Measurements from ENCODE around the gene OTUB1. TPM values are rescaled to one million over a fixed set of nuclear protein-coding genes. Genes with fewer than 3 reads are reported as not detected.
"Not testable (repeated sequence)": the region's sequence is repeated elsewhere in the genome, so short reads cannot be mapped to it uniquely, and the experiment has no call there.

The OTUB1 gene
- total and polyA plus RNA-seq, 2 donors from 2014 or later, result 69.0 to 118 TPM

DNA sequence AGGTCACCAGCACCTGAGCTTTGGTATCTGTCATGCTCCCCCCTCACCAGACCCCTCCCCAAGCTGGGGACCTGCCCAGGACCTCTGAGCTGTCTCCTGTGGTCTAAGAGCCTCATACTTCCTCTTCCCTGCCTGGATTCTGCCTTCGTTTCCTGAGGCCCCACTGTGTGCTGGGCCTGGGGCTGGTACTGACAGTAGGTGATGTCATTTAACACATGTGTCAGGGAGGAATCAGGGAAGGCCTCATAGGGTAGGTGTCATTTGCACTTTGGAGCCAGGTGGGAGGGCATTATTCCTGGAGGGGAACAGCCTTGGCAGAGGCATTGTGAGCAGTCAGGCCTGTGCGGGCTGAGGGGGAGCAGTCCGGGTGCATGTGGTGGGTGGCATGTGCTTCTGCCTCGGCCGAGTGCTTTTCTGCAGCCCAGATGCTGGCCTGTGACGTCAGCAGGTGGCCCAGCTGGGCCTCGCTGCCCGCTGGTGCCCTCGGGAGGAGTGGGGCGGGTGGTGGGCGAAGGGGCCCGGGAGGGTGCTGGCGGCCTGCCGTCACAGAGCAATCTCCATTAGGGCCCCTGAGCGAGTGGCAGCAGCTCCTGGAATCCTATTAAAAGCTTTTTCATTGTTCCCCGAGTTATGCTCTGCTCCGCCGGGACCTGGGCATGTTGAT lies 58.6 kb downstream of the OTUB1 start:
- no peaks in the 10 kb centered on the region for H3K36me3 ChIP-seq (ENCODE audit: control insufficient read depth in 2 of 3, insufficient read depth in 3 of 3, low read length in 3 of 3)
- DNase-seq (peak in 4 of 5 donors; percentile 86 to 91 (median 88)), FAIRE-seq (no peak)
- peak overlapping the region in 1 of 3 donors; percentile 16 for H3K9ac ChIP-seq (ENCODE audit: low read length in 3 of 3)
- peaks cover 2 to 6% (median 4%) of the 10 kb centered on the region in 3 donors for H3K4me1 ChIP-seq (ENCODE audit: control insufficient read depth in 2 of 3, insufficient read depth in 2 of 3, low read depth in 1 of 3, low read length in 3 of 3)
- no peaks in the 10 kb centered on the region for H3K27me3 ChIP-seq (ENCODE audit: control insufficient read depth, insufficient read depth, low read length)
- H3K9me3 ChIP-seq (ENCODE audit: control insufficient read depth in 2 of 3, insufficient read depth in 1 of 3, low read length in 3 of 3), result no peaks in the 10 kb centered on the region
- no peak overlapping the region for H3K4me3 ChIP-seq (ENCODE audit: low read length in 3 of 3)
- intact Hi-C loops (cut with DNase I), result no loop called here
- peak overlapping the region; percentile 26 to 29 for H3K27ac ChIP-seq (ENCODE audit: low read depth in 2 of 2, low read length in 2 of 2)
- no peak for TF ChIP-seq CTCF (IDR thresholded peaks at IDR 0.05; ENCODE audit: borderline replicate concordance, extremely low read depth, insufficient read depth)

- intact Hi-C loops (cut with DNase I), result no loop called here
- TF ChIP-seq CTCF (IDR thresholded peaks at IDR 0.05; ENCODE audit: borderline replicate concordance, extremely low read depth, insufficient read depth), result no peak
- Histone ChIP-seq H3K27me3 (ENCODE audit: control insufficient read depth, insufficient read depth, low read length) (no peaks in the 10 kb centered on the region), H3K4me3 (ENCODE audit: low read length in 3 of 3) (no peak overlapping the region), H3K9me3 (ENCODE audit: control insufficient read depth in 2 of 3, insufficient read depth in 1 of 3, low read length in 3 of 3) (no peaks in the 10 kb centered on the region), H3K4me1 (ENCODE audit: control insufficient read depth in 2 of 3, insufficient read depth in 2 of 3, low read depth in 1 of 3, low read length in 3 of 3) (peaks cover 2 to 6% (median 4%) of the 10 kb centered on the region in 3 donors), H3K9ac (ENCODE audit: low read length in 3 of 3) (no peak overlapping the region), H3K27ac (ENCODE audit: low read depth in 2 of 2, low read length in 2 of 2) (peak overlapping the region in 1 of 2 donors; percentile 26), H3K36me3 (ENCODE audit: control insufficient read depth in 2 of 3, insufficient read depth in 3 of 3, low read length in 3 of 3) (no peaks in the 10 kb centered on the region)
- no peak for FAIRE-seq
- no peak for DNase-seq
Observed at GRCh38 chr11:64045700-64046099, 59.5 kb downstream of the OTUB1 start.

DNA sequence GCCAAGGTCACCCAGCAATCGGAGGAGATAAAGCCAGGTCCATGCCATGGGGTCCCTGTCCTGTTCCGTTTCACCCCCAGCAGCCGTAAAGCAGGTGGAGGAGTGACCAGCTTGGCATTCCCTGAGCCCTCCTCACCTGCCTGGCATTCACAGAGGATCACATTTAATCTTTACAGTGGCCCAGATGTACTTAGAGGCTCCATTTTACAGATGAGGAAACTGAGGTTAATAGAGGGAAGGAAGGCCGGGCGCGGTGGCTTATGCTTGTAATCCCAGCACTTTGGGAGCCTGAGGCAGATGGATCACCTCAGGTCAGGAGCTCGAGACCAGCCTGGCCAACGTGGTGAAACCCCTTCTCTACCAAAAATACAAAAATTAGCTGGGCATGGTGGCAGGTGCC lies 61.1 kb downstream of the OTUB1 start:
- H3K4me1 ChIP-seq (ENCODE audit: control insufficient read depth in 2 of 3, insufficient read depth in 2 of 3, low read depth in 1 of 3, low read length in 3 of 3); H3K27me3 ChIP-seq (ENCODE audit: control insufficient read depth, insufficient read depth, low read length); intact Hi-C loops (cut with DNase I); H3K9ac ChIP-seq (ENCODE audit: low read length in 3 of 3); DNase-seq; H3K36me3 ChIP-seq (ENCODE audit: control insufficient read depth in 2 of 3, insufficient read depth in 3 of 3, low read length in 3 of 3); H3K4me3 ChIP-seq (ENCODE audit: low read length in 3 of 3); H3K27ac ChIP-seq (ENCODE audit: low read depth in 2 of 2, low read length in 2 of 2); H3K9me3 ChIP-seq (ENCODE audit: control insufficient read depth in 2 of 3, insufficient read depth in 1 of 3, low read length in 3 of 3); FAIRE-seq: not testable (repeated sequence)

Other genes starting within 250 kb of the OTUB1 start
- 14.4 TPM for gene ZFTA, start 217.7 kb upstream of the OTUB1 start, total RNA-seq
- gene ZFTA, start 217.7 kb upstream of the OTUB1 start, polyA plus RNA-seq (ENCODE audit: insufficient read depth, low read depth, low replicate concordance), result 10.8 TPM
- 10.9 TPM for gene SPINDOC, start 173.0 kb upstream of the OTUB1 start, total RNA-seq
- gene SPINDOC, start 173.0 kb upstream of the OTUB1 start, polyA plus RNA-seq (ENCODE audit: insufficient read depth, low read depth, low replicate concordance), result 14.2 TPM
- gene MARK2, start 147.3 kb upstream of the OTUB1 start, total RNA-seq, result 42.6 TPM
- gene MARK2, start 147.3 kb upstream of the OTUB1 start, polyA plus RNA-seq (ENCODE audit: insufficient read depth, low read depth, low replicate concordance), result 11.7 TPM
- 0.76 TPM for gene RCOR2, start 69.3 kb upstream of the OTUB1 start, total RNA-seq
- 0.86 TPM for gene RCOR2, start 69.3 kb upstream of the OTUB1 start, polyA plus RNA-seq (ENCODE audit: insufficient read depth, low read depth, low replicate concordance)
- gene NAA40, start 47.4 kb upstream of the OTUB1 start, total RNA-seq, result 27.2 TPM
- gene NAA40, start 47.4 kb upstream of the OTUB1 start, polyA plus RNA-seq (ENCODE audit: insufficient read depth, low read depth, low replicate concordance), result 11.8 TPM
- gene COX8A, start 11.8 kb upstream of the OTUB1 start, total RNA-seq, result 320 TPM
- 2,092 TPM for gene COX8A, start 11.8 kb upstream of the OTUB1 start, polyA plus RNA-seq (ENCODE audit: insufficient read depth, low read depth, low replicate concordance)
- gene FLRT1, start 49.5 kb downstream of the OTUB1 start, total RNA-seq, result 0.66 TPM
- gene FLRT1, start 49.5 kb downstream of the OTUB1 start, polyA plus RNA-seq (ENCODE audit: insufficient read depth, low read depth, low replicate concordance), result 1.5 TPM
- gene MACROD1, start 179.7 kb downstream of the OTUB1 start, total RNA-seq, result 27.8 TPM
- gene MACROD1, start 179.7 kb downstream of the OTUB1 start, polyA plus RNA-seq (ENCODE audit: insufficient read depth, low read depth, low replicate concordance), result 176 TPM
- gene STIP1, start 199.7 kb downstream of the OTUB1 start, total RNA-seq, result 81.2 TPM
- 86.0 TPM for gene STIP1, start 199.7 kb downstream of the OTUB1 start, polyA plus RNA-seq (ENCODE audit: insufficient read depth, low read depth, low replicate concordance)
- 36.3 TPM for gene FERMT3, start 220.3 kb downstream of the OTUB1 start, total RNA-seq
- gene FERMT3, start 220.3 kb downstream of the OTUB1 start, polyA plus RNA-seq (ENCODE audit: insufficient read depth, low read depth, low replicate concordance), result 11.8 TPM
- gene TRPT1, start 239.7 kb downstream of the OTUB1 start, total RNA-seq, result 39.2 TPM
- 103 TPM for gene TRPT1, start 239.7 kb downstream of the OTUB1 start, polyA plus RNA-seq (ENCODE audit: insufficient read depth, low read depth, low replicate concordance)
- 64.5 TPM for gene NUDT22, start 239.8 kb downstream of the OTUB1 start, total RNA-seq
- 150 TPM for gene NUDT22, start 239.8 kb downstream of the OTUB1 start, polyA plus RNA-seq (ENCODE audit: insufficient read depth, low read depth, low replicate concordance)
- gene DNAJC4, start 244.1 kb downstream of the OTUB1 start, total RNA-seq, result 31.1 TPM
- 102 TPM for gene DNAJC4, start 244.1 kb downstream of the OTUB1 start, polyA plus RNA-seq (ENCODE audit: insufficient read depth, low read depth, low replicate concordance)
- 77.6 TPM for gene VEGFB, start 248.1 kb downstream of the OTUB1 start, total RNA-seq
- gene VEGFB, start 248.1 kb downstream of the OTUB1 start, polyA plus RNA-seq (ENCODE audit: insufficient read depth, low read depth, low replicate concordance), result 157 TPM